GM19438 (cell line): Measurements from ENCODE around the gene C1QA.
"Not testable (repeated sequence)": the region's sequence is repeated elsewhere in the genome, so short reads cannot be mapped to it uniquely, and the experiment has no call there.

Source experiments
- ATAC-seq: cut with Tn5 transposase; IDR thresholded peaks from one replicate; pipeline ENCODE4 v1.9.1; 2021; ENCODE audit warnings: low read depth; ENCODE audit not compliant: unreplicated experiment

Gene C1QA

GRCh38 chr1:22639286-22639685 lies 2.9 kb downstream of the C1QA start:
- ATAC-seq, result no peak

GRCh38 chr1:22641247-22641646 lies 4.8 kb downstream of the C1QA start:
- ATAC-seq, result no peak

GRCh38 chr1:22641906-22642636 lies 5.6 kb downstream of the C1QA start:
- no peak for ATAC-seq

- ATAC-seq, result no peak
Observed at GRCh38 chr1:22643381-22643780, 7.0 kb downstream of the C1QA start, which contains the start of gene C1QC. Gene C1QC (plus strand): TSS chr1:22643633. CDS start chr1:22644024, 391 bp downstream.

GRCh38 chr1:22643928-22644327 lies 7.5 kb downstream of the C1QA start:
- ATAC-seq, result no peak

GRCh38 chr1:22645931-22646330 lies 9.5 kb downstream of the C1QA start:
- ATAC-seq, result no peak

GRCh38 chr1:22646384-22646783 lies 10.0 kb downstream of the C1QA start:
- no peak for ATAC-seq

GRCh38 chr1:22650089-22650693 lies 13.8 kb downstream of the C1QA start:
- no peak for ATAC-seq

- ATAC-seq, result no peak
Observed at GRCh38 chr1:22651941-22652856, 15.8 kb downstream of the C1QA start.

- no peak for ATAC-seq
Observed at GRCh38 chr1:22652881-22653316, 16.5 kb downstream of the C1QA start, which contains the start of gene C1QB. Gene C1QB (plus strand): TSS chr1:22653236. CDS start chr1:22659463, 6,227 bp downstream.

- no peak for ATAC-seq
Observed at GRCh38 chr1:22654692-22655091, 18.3 kb downstream of the C1QA start.

GRCh38 chr1:22658385-22659163 lies 22.1 kb downstream of the C1QA start:
- ATAC-seq, result no peak

GRCh38 chr1:22660716-22661241 lies 24.4 kb downstream of the C1QA start:
- no peak for ATAC-seq

- no peak for ATAC-seq
Observed at GRCh38 chr1:22661880-22662279, 25.5 kb downstream of the C1QA start.

- ATAC-seq, result no peak
Observed at GRCh38 chr1:22662318-22662717, 25.9 kb downstream of the C1QA start.

GRCh38 chr1:22662986-22663408 lies 26.6 kb downstream of the C1QA start:
- ATAC-seq, result no peak

- no peak for ATAC-seq
Observed at GRCh38 chr1:22665752-22666151, 29.3 kb downstream of the C1QA start.

GRCh38 chr1:22666412-22666811 lies 30.0 kb downstream of the C1QA start:
- no peak for ATAC-seq

GRCh38 chr1:22668840-22669239 lies 32.4 kb downstream of the C1QA start:
- ATAC-seq, result not testable (repeated sequence)
